ENCODE results near the gene YIF1A.

DNA sequence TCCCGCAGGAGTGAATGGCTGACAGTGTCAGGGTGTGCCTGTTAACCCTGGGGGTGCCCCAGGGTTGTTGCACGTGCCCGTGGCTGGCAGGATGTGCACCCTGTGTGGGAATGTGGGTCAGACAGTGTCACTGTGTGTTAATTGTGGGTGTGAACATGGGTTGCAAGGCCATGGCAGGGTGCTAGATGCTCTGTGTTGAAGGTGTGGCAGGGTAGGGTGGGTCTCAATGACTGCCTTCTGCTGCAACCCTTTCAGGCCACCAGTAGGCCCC, 39.0 kb upstream of the YIF1A start:
- TF ChIP-seq CTCF (IDR thresholded peaks at IDR 0.05; ENCODE audit: poor library complexity, severe bottlenecking) (no peak), RAD21 (conservative IDR thresholded peaks at IDR 0.05) (no peak), MXI1 (conservative IDR thresholded peaks at IDR 0.05; ENCODE audit: poor library complexity, severe bottlenecking) (no peak)

All from neural cell (in vitro differentiated cells).